Measurements from ENCODE around the gene HTR3D. TPM values are rescaled to one million over a fixed set of nuclear protein-coding genes. Genes with fewer than 3 reads are reported as not detected.

Gene HTR3D
- total and polyA plus RNA-seq, 2 of the 4 experiments (the other 2 are of a cell fraction): not detected

- intact Hi-C loops (cut with micrococcal nuclease): no loop called here
These were observed 23.4 kb upstream of the HTR3D start for GRCh38 chr3:184008161-184008560.

More at GRCh38 chr3:184008161-184008560, 23.4 kb upstream of the HTR3D start:
- H4K91ac ChIP-seq (ENCODE audit: insufficient read depth, low read depth, low read length): no peak overlapping the region
- no peak overlapping the region for H3K56ac ChIP-seq (ENCODE audit: extremely low read depth, insufficient read depth, low read length)
- no peak overlapping the region for H2BK15ac ChIP-seq (ENCODE audit: low read depth, low read length)
- DNase-seq (no peak), ATAC-seq (ENCODE audit: low read depth) (no peak)
- no peak overlapping the region for H3K4me2 ChIP-seq (ENCODE audit: low read depth, low read length)
- no peak overlapping the region for H3K18ac ChIP-seq (ENCODE audit: low read depth, low read length)
- H2AFZ ChIP-seq (replicated peaks; ENCODE audit: low read length, poor library complexity): no peak overlapping the region
- no peak overlapping the region for H3K23ac ChIP-seq (ENCODE audit: low read depth, low read length)
- peaks cover 14% of the 10 kb centered on the region for H3K4me1 ChIP-seq (ENCODE audit: control insufficient read depth, insufficient read depth, low read length)
- H3K4me3 ChIP-seq (ENCODE audit: insufficient read depth, low read depth, low read length): no peak overlapping the region
- H4K20me1 ChIP-seq (ENCODE audit: insufficient read depth, low read length): no peaks in the 10 kb centered on the region
- no peaks in the 10 kb centered on the region for H3K27me3 ChIP-seq (ENCODE audit: control insufficient read depth, insufficient read depth, low read length)
- H2BK20ac ChIP-seq (ENCODE audit: low read depth, low read length): no peak overlapping the region
- in situ Hi-C loops (cut with MboI; ENCODE audit: low sequenced_read_pairs) (no loop called here), dilution Hi-C loops (cut with HindIII; ENCODE audit: low sequenced_read_pairs, unreplicated experiment) (no loop called here)
- no peaks in the 10 kb centered on the region for H3K9me3 ChIP-seq (ENCODE audit: control insufficient read depth, insufficient read depth, low read length)
- H3K4ac ChIP-seq (ENCODE audit: low read depth, low read length): no peak overlapping the region
- H2BK5ac ChIP-seq (ENCODE audit: low read depth, low read length, poor library complexity, severe bottlenecking): no peak overlapping the region
- no peak for TF ChIP-seq RCOR1 (IDR thresholded peaks at IDR 0.05; ENCODE audit: insufficient replicate concordance, low read length)
- no peak for TF ChIP-seq RAD21 (IDR thresholded peaks at IDR 0.05; ENCODE audit: low read length)
- TF ChIP-seq ELK1 (IDR thresholded peaks at IDR 0.05; ENCODE audit: borderline replicate concordance, low read depth, low read length): no peak
- no peak for TF ChIP-seq MXI1 (IDR thresholded peaks at IDR 0.05; ENCODE audit: borderline replicate concordance, low read depth, low read length)
- H3K27ac ChIP-seq (ENCODE audit: insufficient read depth, low read length): no peak overlapping the region
- H2BK120ac ChIP-seq (ENCODE audit: low read depth, low read length): no peak overlapping the region
- ChIA-PET CTCF (no interaction called here), POLR2A (ENCODE audit: unreplicated experiment) (no interaction called here)
- no peak overlapping the region for H4K5ac ChIP-seq (ENCODE audit: low read depth, low read length)
- no peak overlapping the region for H2AK5ac ChIP-seq (ENCODE audit: low read depth, low read length)
- H3K9me1 ChIP-seq (ENCODE audit: insufficient read depth, low read length): peaks cover 9% of the 10 kb centered on the region
- no TSS peak for BruUV-seq (replicated peaks)
- WGBS, 2 experiments (ENCODE audit: extremely low coverage in 2 of 2, insufficient read length in 1 of 2): no CpG with 5 or more reads among the region's 3 CpGs
- H2AK9ac ChIP-seq (replicated peaks; ENCODE audit: low read depth, low read length, poor library complexity): no peak overlapping the region
- no peak overlapping the region for H3K14ac ChIP-seq (replicated peaks; ENCODE audit: low read depth, low read length)
- H3K9ac ChIP-seq (ENCODE audit: low read depth, low read length): no peak overlapping the region
- no peak overlapping the region for H4K8ac ChIP-seq (ENCODE audit: low read depth in 2 of 2, low read length in 2 of 2)
- H3K36me3 ChIP-seq (ENCODE audit: control insufficient read depth, insufficient read depth, low read length): peaks cover 3% of the 10 kb centered on the region
- peaks cover 4 to 27% of the 10 kb centered on the region in 2 experiments for H3K79me1 ChIP-seq (ENCODE audit: low read depth in 1 of 2, low read length in 2 of 2)
